Measurements from ENCODE around the gene NEMP1.
"Not testable (repeated sequence)": the region's sequence is repeated elsewhere in the genome, so short reads cannot be mapped to it uniquely, and the experiment has no call there.

The NEMP1 gene

DNA sequence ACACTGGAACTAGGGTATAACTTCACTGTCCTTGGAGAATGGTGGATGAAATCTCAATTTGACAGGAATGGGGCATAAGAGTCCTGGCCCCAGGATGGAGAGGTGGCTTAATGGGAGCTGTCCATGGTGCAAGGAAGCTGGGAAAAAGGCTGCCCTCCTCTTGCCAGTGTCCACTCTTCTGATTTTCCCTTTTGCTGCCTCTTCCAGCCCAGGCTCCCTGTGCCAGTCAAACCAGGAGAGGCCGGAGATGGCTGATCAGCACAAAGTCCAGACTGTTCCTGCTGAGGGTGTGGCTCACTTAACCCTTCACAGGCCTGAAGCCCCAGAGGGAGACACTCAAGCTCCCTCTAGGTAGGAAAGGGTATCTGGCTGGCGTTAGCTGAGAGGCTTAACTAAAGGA, 28.7 kb downstream of the NEMP1 start, which contains the start of gene MYO1A:
TSS of gene MYO1A (minus strand) at position 240 of the 400 bp plus-strand sequence. CDS start 1,806 bp downstream, outside the sequence.
- DNase-seq, result no peak

DNA sequence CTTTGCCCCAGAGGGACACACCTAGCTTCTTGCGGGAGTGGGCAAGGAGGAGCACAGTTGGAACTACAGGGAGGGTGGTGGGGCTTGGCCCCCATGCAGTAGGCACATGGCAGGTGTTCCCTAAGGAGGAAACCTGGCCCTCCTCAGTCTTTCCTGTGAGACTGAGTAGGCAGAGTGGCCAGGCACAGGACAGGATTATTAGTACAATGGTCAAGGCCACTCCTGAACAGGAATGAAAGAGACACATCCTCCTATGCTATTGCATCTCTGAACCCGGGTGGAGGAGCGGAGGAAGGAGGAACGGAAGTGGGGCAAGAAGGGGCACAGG, 29.5 kb downstream of the NEMP1 start:
- no peak for DNase-seq

DNA sequence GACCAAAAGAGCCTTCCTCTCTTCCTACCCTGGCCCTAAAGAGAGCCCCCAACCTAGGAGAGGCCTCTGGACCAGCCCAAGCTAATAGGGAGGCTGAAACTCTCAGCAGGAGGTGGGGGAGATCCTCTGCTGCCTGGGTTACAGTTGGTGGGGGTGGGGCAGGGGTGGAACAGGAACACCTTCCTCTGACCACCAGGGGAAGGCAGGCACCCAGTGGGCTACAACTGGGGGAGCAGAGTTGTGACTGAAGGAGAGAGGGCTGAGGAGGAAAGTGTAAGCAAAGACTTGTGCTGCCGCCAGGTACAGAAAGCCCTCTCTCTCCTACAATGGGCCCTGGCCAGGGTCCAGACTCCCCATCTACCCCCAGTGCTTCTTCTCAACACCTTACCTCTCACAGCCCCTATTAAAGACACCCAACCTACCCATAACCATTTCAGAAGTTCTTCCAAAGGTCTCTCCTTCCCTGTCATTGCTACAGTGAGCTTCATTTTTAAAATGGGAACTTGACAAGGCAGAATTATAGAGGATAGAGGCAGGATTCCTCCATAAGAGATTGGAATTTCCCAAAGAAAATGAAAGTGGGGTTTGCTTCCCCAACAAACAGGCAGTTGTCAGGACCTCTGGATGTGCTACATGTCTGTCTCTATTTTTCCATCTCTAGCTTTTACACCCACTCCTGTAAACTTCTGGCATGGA, 30.0 kb downstream of the NEMP1 start:
- no peak for DNase-seq

DNA sequence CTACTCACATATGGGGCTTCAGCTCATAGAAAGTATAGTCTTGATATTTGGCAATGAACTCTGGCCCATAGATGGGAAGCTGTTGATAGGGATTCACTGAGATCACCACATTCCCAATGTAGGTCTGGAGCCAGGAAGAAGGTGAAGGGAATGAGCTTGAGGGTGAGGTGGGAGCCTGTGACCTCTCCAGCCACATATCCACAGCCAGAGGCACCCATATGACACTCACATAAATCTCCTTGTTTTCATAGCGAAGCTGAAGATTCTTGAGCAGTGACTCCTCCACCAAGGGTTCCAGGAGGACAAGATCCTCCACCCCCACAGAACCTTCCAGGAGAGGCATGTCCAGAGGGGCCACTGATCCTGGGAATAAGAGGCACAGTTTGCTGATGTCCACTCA, 30.6 kb downstream of the NEMP1 start:
- DNase-seq, result no peak

DNA sequence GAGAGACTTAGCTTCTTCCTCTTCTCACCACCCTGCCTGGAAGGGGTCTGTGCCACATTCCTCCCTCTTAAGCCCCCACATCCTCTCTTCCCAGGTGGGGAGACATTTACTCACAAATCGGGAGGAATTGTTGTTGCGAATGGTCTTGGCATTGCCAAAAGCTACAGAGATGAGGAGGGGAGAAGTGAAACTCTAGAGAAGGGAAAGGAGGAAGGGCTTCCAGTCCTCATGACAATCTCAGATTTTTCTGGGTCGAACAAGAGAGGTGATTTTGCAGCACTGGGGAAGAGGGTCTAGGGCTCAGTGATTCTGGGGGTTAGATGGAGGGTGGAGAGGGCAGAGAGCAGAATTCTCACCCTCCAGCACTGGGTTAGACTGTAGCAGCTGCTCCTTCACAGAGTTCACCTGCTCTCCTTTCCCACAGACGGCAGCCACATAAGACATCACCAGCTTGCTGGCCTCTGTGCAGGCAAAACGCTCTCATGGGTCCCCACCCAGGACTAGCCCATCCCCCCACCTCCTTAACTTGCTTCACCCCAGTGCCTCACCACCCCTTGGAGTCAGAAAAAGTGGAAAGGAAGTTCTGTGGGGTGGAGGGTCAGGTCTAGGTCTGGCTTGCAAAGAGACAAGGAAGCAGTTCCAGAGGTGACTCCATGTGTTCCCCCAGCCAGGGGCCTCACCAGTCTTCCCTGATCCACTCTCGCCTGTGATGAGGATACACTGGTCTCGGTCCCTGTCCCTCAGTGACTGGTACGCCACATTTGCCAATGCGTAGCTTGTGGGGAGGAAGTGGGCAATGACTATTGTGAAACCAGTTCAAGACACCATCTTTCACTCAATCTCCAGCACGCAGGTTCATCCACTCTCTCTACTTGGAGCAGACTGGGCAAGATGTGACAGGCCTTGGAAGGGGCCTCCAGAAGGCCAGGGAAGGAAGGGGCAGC, 31.4 kb downstream of the NEMP1 start:
- no peak for DNase-seq

DNA sequence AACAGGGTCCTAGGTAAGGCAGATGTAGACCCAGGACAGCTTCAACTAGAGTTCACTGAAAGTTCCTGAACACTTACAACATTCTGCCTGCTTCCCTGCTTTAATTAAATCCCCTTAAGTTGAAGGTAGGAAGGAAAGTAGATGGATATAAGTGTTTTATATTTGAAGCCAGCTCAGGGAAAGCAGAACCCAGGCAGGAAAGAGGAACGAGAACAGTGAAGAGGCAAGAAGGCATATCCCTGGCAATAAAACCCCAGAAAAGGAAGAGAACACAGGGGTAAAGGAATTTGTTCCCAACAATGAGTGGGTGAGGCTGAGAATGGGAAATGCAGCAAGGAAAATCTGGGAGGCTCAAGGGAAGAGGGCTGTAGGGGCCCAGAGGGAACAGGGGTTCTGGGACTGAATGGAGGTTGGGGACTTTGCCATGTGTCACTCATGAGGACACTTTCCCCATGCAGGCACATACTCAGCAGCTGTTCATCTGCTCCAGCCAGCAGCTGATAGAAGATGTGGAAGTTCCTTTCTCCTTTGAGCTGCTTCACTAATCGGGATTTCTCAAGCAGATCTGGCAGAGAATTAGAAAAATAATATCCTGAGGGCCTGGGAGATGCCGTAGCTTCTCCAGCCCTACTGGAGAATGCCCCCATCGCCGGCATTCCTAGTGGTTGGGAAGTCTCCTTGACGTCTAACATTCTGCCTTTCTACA, 32.4 kb downstream of the NEMP1 start:
- DNase-seq, result no peak

DNA sequence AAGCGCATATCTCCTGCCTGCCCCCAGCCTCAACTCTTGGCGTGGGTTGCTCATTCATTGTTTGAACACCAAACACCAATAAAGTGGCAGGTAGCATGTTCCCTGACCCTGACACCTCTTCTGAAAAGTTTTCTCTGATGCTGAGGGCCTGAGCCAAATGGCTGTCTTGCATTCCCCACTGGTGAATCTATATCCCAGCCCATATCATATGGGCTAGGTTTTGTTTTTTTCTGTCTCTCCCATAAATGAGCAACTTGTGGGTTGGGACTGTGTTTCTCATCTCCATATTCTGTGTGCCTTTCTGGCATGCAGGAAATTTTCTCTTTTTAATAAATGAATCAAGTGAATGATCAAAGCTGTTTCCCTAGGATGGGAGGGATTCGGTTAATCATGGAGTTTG, 33.7 kb downstream of the NEMP1 start:
- DNase-seq, result no peak

DNA sequence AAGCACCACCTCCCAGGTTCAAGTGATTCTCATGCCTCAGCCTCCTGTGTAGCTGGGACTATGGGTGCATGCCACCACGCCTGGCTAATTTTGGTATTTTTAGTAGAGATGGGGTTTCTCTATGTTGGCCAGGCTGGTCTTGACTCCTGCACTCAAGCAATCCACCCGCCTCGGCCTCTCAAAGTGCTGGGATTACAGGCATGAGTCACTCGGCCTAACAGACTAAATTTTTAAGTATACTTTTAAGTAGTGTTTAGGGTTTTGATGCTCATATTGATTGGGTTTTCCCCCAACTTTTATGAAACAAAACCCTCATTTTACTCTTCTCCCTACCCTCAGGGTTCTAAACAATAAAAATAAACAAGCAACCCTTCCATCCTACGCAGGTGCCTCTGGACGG, 34.1 kb downstream of the NEMP1 start:
- DNase-seq, result no peak

DNA sequence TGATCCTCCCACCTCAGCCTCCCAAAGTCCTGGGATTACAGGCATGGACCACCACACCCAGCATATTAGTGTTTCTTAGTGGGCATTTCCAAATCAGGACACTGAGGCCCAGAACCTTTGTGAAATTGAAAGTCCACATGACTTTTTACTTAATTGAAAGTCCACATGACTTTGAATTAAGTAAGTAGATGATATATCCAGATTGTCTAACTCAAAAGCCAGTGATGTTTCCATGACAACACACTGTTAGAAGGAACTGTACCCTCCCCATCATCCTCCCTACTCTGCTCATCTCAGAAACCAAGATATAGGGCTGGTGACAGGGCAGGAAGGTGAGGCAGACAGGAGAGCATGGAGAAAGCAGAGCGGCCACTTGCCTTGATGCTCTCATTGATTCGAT, 35.9 kb downstream of the NEMP1 start:
- DNase-seq, result no peak

DNA sequence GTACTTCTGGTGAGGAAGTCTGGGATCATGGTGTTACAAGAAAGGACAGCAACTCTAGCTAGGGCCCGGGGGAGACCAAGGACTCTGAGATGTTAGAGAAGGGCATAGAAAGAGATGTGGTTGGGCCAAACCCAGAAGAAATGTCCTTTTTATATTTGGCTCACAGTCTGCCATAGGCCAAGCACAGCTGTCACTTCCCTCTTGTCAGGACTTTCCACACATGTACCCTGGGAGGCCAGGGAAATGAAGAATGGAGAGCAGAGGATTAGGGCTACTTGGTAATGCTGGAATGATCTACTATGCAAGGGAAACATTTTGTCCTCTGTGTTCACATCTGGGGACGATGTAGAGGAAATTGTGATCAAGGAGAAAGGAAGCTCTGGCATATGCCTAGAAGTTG, 37.8 kb downstream of the NEMP1 start:
- no peak for DNase-seq

DNA sequence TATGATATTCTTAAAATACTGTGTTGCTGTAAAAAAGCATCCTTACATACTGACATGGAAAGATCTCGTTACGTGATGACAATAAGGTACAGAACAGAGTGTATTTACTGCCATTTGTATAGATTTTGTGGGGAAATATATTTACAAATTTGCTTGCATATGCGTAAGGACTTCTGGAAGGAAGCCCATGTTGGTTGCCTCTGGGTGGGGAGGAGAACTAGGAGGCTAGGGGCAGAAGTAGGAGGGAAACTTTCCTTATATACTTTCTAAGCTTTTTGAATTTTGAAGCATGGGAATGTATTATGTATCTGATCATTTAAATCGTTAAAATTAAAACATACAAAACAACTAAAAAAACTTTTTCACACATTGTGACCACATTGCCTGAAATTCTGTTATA, 38.4 kb downstream of the NEMP1 start:
- no peak for DNase-seq

DNA sequence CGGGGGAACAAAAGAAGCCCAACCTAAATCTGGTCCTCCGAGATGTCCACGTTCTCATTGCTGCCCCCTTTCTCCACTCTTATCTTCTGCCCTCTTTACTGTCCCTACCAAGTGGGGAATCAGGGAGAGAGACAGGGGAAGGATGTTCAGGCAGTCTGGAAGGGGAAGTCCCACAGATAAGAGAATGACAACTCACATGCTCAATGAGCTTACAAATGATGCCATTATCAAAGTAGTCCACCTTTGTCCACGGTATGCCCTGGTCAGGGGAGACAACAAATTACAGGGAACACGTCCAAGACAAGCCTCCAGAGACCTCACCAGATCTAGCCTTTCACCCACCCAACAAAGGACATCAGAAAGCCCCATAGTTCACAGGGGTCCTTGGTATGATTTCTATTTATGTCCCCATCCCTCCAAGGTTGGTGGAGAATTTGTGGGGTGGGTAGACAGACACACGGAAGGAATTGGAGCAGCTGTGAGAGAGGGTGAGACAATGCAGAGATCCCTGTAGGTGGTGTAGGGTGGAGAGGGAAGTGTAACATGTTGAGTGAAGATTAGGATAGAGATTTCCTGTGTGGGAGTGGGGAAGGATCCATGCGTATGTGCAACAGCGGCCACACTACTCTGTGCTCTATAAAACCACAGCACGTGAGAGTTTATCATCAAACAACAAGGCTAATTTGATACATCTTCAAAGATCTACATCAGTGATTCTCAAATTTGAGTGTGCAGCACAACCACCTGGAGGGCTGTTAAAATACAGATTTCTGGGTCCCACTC, 39.4 kb downstream of the NEMP1 start:
- no peak for DNase-seq

DNA sequence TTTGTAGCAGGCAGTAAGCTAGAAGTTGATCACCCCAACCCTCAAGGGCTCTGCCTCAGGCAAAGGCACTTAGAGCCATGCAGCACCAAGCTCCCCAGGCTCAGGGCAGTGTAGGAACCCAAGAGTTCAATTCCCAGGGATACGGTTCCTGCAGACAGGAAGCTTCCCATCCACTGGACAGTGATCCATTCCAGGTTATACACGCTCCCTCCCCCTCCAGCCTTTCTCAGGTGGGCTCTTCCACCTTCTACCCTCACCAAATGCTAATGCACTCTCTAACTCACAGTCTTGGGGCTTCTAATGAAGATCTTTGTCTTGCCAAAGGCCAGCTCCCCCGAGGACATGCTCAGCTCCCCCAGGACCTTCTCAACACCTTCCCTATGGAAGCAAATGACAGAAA, 41.3 kb downstream of the NEMP1 start:
- DNase-seq, result no peak

DNA sequence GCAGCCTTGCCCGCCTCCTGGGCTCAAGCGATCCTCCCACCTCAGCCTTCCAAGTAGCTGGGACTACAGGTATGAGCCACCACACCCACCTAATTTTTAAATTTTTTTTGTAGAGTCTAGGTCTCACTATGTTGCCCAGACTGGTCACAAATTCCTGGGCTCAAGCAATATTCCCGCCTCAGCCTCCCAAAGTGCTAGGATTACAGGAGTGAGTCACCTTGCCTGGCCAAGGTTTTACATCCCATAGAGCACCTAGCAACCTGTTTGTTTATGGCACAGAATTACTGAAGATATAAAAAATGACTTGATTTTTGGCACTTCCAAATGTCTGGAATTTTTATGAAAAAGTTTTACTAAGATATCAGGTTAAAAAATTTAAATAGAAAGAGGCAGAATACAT, 45.2 kb downstream of the NEMP1 start:
- DNase-seq, result no peak

DNA sequence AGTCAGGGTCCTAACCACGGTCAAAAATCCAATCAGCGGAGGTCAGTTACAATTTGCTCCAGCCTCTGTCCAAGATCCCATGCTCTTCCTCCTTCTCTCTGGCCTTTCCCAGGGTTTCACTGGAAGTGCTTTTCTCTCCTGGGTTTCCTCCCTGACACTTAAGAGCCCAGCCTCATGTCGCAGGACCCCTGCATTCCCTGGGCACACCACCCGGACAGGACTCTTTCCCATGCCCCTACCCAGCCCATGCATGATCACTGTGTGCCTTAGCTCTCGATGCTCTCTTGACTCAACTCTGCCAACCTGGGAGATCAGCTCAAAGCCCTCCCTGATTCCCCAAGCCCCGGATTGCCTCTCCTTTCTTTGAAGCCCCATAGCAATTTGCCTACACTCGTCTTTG, 46.8 kb downstream of the NEMP1 start:
- no peak for DNase-seq

DNA sequence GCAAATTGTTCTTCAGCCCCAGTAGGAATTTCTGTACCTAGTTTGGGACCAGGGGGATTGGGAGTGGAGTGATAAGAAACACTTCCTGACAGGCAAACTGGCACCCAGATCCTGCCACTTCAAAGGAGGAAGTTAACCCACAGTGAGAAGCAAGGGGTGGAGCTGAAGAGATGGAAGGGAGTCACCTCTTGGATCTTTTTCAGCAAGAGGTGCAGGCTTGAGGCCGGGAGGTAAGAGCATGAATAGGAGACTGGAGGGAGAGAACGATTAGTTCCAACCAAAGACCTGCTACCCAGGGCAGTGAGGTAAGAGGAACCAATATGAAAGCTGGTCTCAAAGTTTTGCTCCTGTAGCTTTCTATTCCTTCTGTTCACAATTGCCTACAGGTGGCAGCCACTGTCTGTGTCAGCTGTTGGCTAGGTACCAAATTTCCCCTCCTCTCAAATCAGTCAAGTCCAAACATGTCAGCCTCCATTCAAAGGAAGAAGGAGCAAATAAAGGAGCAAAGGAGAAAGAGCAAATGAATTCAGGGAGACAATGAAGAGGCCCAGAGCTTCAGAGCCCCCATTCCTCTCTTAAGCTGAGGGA, 47.4 kb downstream of the NEMP1 start:
- no peak for DNase-seq

DNA sequence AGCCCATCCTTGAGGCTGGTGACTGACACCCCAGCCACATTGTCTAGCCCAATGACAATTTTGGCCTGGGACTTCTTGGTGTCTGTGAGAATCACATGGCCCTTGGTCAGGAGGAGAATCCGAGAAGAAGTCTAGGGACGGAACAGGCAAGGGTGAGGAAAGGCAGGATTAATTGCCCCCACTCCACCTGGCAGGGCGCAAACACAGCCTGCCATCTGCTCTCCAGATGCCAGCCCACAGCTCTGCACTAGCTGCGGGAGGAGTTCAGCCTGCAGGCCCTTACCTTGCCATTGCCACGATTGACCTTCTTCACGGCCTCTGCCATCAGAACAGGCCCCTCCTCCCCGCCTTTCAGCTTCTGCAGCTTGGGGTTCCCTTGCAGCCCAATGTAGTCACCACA, 49.1 kb downstream of the NEMP1 start:
- no peak for DNase-seq

DNA sequence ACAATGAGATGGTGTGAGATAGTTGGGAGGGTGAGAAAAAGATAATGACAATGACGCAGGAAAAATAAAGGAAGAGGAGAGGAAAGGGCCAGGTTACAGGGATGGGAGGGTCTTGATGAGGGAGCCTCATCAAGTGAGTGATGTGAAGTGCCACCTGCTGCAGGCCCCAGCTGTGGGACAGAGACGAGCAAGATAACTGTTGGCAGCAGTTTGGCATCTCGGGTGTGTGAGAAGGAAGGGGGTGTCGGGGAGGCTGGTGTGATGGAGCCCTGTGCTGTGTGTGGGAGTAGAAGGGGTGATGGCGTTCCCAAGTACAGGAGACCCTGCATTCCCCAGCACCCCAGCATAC, 50.8 kb downstream of the NEMP1 start:
- no peak for DNase-seq

DNA sequence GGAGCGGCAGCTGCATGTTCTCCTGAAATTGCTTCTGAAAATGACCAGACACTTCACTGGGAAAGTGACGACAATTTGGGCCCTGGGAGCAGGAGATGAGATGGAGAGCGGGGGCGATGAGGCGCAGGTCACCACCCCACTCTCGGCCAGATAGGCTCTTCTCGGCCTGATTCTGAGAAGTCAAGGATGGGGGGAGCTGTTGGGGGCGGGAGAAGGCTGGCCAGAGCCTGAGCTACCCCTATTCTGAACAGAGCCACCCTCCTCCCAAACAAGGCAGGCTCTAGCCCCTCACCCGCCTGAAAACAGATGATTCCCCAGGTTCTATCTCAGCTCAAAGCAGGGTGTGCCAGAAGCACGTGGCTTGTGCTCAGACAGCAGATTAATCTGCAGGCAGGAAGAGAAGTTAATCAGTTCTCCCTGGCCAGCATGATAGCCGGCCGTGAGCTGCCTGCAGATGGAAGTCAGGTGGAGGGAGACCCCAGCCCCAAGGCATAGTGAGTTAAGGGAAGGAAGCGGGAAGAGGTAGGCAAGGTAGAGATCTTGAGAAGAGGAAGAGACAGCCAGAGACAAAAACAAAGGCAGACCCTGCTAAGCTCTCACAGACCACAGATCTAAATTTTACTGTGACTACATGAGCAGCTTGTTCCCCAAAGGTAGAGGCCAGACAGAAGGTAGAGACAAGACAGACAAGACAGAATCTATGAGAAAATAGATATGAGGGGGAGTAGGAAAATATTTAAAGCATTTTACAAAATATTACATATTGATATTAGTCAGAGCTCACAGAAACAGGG, 51.4 kb downstream of the NEMP1 start:
- no peak for DNase-seq

DNA sequence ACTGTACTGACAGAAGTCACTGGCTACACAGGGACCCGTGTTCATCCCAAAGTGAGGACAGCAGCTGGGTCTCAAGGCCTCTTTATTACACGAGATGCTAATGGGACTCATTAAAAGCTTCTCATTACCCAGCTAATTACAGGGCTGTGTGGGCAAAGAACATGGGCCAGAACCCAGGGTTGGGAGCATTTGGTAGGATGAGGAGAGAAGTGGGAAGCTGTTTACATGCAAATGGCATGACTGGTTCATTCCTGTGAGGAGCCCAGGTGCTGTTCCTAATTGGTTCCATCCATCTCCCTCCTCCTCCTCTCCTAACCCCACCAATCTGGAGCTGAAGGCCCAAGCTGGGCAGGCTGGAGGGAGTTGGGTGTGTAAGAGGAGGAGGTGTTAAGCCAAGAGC, 53.4 kb downstream of the NEMP1 start:
- DNase-seq, result no peak

DNA sequence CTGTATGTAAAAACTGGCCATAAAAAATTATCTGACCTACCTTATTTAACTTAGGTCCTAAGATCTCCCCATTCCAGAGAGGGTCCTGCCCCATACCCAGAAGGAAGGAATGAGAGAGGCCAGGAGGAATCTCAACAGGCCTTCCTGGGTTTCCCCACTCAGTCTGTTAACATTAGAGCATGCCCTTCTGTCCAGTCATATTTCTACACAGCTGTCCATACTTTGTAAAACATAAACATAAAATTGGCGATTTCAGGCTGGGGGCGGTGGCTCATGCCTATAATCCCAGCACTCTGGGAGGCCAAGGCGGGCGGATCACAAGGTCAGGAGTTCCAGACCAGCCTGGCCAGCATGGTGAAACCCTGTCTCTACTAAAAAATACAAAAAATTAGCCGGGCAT, 56.3 kb downstream of the NEMP1 start:
- DNase-seq, result not testable (repeated sequence)
